ENCODE data around the gene CA5B.
"Not testable (repeated sequence)": the region's sequence is repeated elsewhere in the genome, so short reads cannot be mapped to it uniquely, and the experiment has no call there.

CA5B gene

GRCh38 chrX:15737959-15738902 is at the start of gene CA5B:
CA5B (plus strand) TSS chrX:15738270; CDS start chrX:15750024, 11,754 bp downstream.
- DNase-seq, result no peak

- no peak for DNase-seq
Measured at GRCh38 chrX:15694941-15695451, 43.1 kb upstream of the CA5B start.

- DNase-seq, result no peak
Measured at GRCh38 chrX:15696516-15696915, 41.6 kb upstream of the CA5B start.

GRCh38 chrX:15702488-15703371 is 35.3 kb upstream of the CA5B start:
- DNase-seq, result no peak

- DNase-seq, result not testable (repeated sequence)
Measured at GRCh38 chrX:15703809-15704208, 34.3 kb upstream of the CA5B start.

GRCh38 chrX:15704273-15704672 is 33.8 kb upstream of the CA5B start:
- not testable (repeated sequence) for DNase-seq

GRCh38 chrX:15714529-15714928 is 23.5 kb upstream of the CA5B start:
- DNase-seq, result no peak

GRCh38 chrX:15718283-15718970 is 19.6 kb upstream of the CA5B start:
- no peak for DNase-seq

- no peak for DNase-seq
Measured at GRCh38 chrX:15719324-15719968, 18.6 kb upstream of the CA5B start.

GRCh38 chrX:15721911-15722310 is 16.2 kb upstream of the CA5B start:
- DNase-seq, result no peak

GRCh38 chrX:15723887-15724517 is 14.1 kb upstream of the CA5B start:
- DNase-seq, result no peak

- no peak for DNase-seq
Measured at GRCh38 chrX:15724911-15725310, 13.2 kb upstream of the CA5B start.

GRCh38 chrX:15731368-15731767 is 6.7 kb upstream of the CA5B start:
- not testable (repeated sequence) for DNase-seq

- no peak for DNase-seq
Measured at GRCh38 chrX:15737190-15737958, 696 bp upstream of the CA5B start.

- DNase-seq, result no peak
Measured at GRCh38 chrX:15739886-15740285, 1.8 kb downstream of the CA5B start.

- DNase-seq, result no peak
Measured at GRCh38 chrX:15744181-15744867, 6.3 kb downstream of the CA5B start.

GRCh38 chrX:15745179-15745578 is 7.1 kb downstream of the CA5B start:
- no peak for DNase-seq

- not testable (repeated sequence) for DNase-seq
Measured at GRCh38 chrX:15746651-15747050, 8.6 kb downstream of the CA5B start.

GRCh38 chrX:15747626-15748173 is 9.6 kb downstream of the CA5B start:
- no peak for DNase-seq

- no peak for DNase-seq
Measured at GRCh38 chrX:15748841-15749240, 10.8 kb downstream of the CA5B start.

Measured in KG1 (cell line).